WERI-Rb-1 (cell line): ENCODE measurements around the gene LARP4B.

Experiments
- DNase-seq: peaks from one replicate; pipeline ENCODE4 v3.0.0-alpha.2; 2020
- H3K27ac ChIP-seq: fragments of 250-450 bp; sonication (Bioruptor Pico); 2 replicates; pipeline ENCODE4 v1.5.1; 2020; ENCODE audit warnings: mild to moderate bottlenecking, moderate library complexity
- H3K27me3 ChIP-seq: fragments of 250-450 bp; sonication (Bioruptor Pico); 2 replicates; pipeline ENCODE4 v1.5.1; 2021; ENCODE audit warnings: mild to moderate bottlenecking, low read depth, moderate library complexity; ENCODE audit not compliant: insufficient read depth, severe bottlenecking
- H3K36me3 ChIP-seq: fragments of 250-450 bp; sonication (Bioruptor Pico); 2 replicates; pipeline ENCODE4 v1.5.1; 2020; ENCODE audit warnings: mild to moderate bottlenecking, moderate library complexity
- H3K4me3 ChIP-seq: 2 replicates; pipeline ENCODE4 v1.5.1; 2011; ENCODE audit warnings: low read depth, mild to moderate bottlenecking, control low read depth, low read length
- H3K9me3 ChIP-seq: fragments of 250-450 bp; sonication (Bioruptor Pico); 2 replicates; pipeline ENCODE4 v1.5.1; 2021; ENCODE audit warnings: mild to moderate bottlenecking, moderate library complexity; ENCODE audit not compliant: severe bottlenecking
- CTCF ChIP-seq: IDR thresholded peaks from 2 replicates; pipeline ENCODE4 v1.5.1; 2011; ENCODE audit warnings: low read depth, mild to moderate bottlenecking, control low read depth, inconsistent platforms, low read length

LARP4B gene

GRCh38 chr10:919481-919880 is 12.0 kb downstream of the LARP4B start:
- H3K27ac ChIP-seq: no peak overlapping the region; the same call in 1 of the 2 replicates
- no peaks in the 10 kb centered on the region for H3K36me3 ChIP-seq
- H3K9me3 ChIP-seq: no peaks in the 10 kb centered on the region
- H3K4me3 ChIP-seq: no peak overlapping the region
- TF ChIP-seq CTCF: no peak
- no peaks in the 10 kb centered on the region for H3K27me3 ChIP-seq
- no peak for DNase-seq

GRCh38 chr10:917999-918398 is 13.5 kb downstream of the LARP4B start:
- Histone ChIP-seq H3K36me3 (no peaks in the 10 kb centered on the region), H3K27ac (no peak overlapping the region), H3K27me3 (no peaks in the 10 kb centered on the region), H3K4me3 (no peak overlapping the region), H3K9me3 (no peaks in the 10 kb centered on the region)
- TF ChIP-seq CTCF: no peak
- no peak for DNase-seq

DNA sequence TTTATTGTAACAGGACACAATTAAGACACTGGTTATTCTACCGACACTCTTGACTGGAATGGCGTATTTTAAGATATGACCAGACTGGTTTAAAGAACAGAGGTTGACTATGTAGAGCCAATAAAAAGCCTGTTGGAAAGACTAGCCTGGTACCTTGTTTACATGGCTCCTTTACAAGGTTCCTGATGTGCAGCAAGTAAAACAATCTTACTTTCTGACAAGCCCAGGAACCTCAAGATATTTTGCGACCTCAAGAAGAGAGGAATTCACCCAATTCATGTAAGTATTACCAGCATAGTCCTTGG is 14.1 kb downstream of the LARP4B start:
- no peak overlapping the region for H3K4me3 ChIP-seq
- H3K9me3 ChIP-seq: no peaks in the 10 kb centered on the region
- no peak overlapping the region for H3K27ac ChIP-seq
- TF ChIP-seq CTCF: no peak
- no peak for DNase-seq
- H3K36me3 ChIP-seq: no peaks in the 10 kb centered on the region
- H3K27me3 ChIP-seq: no peaks in the 10 kb centered on the region

DNA sequence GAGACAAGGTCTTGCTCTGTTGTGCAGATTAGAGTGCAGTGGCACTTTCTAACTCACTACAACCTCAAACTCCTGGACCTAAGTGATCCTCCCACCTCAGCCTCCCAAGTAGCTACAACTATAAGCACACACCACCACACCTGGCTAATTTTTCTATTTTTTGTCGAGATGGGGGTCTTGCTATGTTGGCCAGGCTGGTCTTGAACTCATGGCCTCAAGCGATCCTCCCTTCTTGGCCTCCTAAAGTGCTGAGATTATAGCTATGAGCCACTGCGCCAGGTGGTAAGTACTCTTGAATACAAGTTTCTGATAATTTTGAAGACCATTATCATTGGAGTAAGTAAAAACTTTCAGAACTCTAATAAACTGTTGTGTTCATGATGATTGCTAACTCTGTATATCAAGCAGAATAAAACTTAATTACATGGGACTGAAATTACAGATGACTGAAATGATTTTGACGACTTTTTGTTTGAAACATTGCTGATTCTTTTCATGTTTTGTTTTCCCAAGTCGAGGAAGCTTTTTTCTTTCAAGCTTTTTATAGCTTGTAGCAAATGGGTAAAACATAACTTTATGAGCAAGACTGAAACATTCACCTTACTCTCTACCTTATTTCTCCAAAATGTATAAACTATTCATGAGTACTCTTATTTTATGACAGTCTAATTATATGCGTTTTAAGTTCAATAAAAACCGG is 14.6 kb downstream of the LARP4B start:
- Histone ChIP-seq H3K27me3 (no peaks in the 10 kb centered on the region), H3K9me3 (no peaks in the 10 kb centered on the region), H3K4me3 (no peak overlapping the region), H3K27ac (no peak overlapping the region), H3K36me3 (no peaks in the 10 kb centered on the region)
- DNase-seq: no peak
- no peak for TF ChIP-seq CTCF

DNA sequence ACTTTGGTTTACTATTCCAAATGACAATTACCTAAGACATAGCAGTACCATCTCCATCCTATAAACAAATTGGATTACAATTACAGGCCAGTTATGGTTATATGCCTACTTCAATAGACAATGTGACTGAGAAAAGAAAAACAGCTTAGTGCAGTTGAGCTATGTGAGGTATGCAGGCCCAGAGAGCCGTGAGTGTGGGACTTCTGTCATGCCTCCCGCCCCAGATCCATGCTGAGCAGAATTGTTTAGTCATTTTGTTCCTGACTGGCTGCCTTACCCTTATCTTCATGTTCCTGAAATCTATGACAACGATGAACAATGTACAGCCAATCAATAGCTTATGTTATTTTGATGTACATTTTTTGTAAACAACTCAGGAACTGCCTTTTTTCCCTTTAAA is 21.7 kb downstream of the LARP4B start:
- H3K9me3 ChIP-seq: no peaks in the 10 kb centered on the region
- no peaks in the 10 kb centered on the region; the same call in 1 of the 2 replicates for H3K36me3 ChIP-seq
- no peak for DNase-seq

More for the DNA sequence above, 21.7 kb downstream of the LARP4B start:
- no peak for TF ChIP-seq CTCF
- Histone ChIP-seq H3K27ac (no peak overlapping the region), H3K27me3 (no peaks in the 10 kb centered on the region), H3K4me3 (no peak overlapping the region)
